ENCODE data around the gene KCNJ5. TPM values are rescaled to one million over a fixed set of nuclear protein-coding genes. Genes with fewer than 3 reads are reported as not detected.
A peak's percentile ranks its signal among the peaks of the same experiment; 100 is the strongest.

The KCNJ5 gene
- total RNA-seq, 3 donors from 2014 or later = 0.14 to 3.9 (median 0.48) TPM

- intact Hi-C loops (cut with DNase I, micrococcal nuclease) = no loop called here
- no peaks in the 10 kb centered on the region for H3K4me1 ChIP-seq (ENCODE audit: low read depth)
- no peak for TF ChIP-seq CTCF (IDR thresholded peaks at IDR 0.05)
- ATAC-seq (no peak), DNase-seq (no peak)
- no peaks in the 10 kb centered on the region for H3K36me3 ChIP-seq (ENCODE audit: low read depth)
- H3K9me3 ChIP-seq = no peaks in the 10 kb centered on the region
- no peak overlapping the region for H3K4me3 ChIP-seq
These were observed 33.8 kb upstream of the KCNJ5 start for GRCh38 chr11:128857341-128857740.

DNA sequence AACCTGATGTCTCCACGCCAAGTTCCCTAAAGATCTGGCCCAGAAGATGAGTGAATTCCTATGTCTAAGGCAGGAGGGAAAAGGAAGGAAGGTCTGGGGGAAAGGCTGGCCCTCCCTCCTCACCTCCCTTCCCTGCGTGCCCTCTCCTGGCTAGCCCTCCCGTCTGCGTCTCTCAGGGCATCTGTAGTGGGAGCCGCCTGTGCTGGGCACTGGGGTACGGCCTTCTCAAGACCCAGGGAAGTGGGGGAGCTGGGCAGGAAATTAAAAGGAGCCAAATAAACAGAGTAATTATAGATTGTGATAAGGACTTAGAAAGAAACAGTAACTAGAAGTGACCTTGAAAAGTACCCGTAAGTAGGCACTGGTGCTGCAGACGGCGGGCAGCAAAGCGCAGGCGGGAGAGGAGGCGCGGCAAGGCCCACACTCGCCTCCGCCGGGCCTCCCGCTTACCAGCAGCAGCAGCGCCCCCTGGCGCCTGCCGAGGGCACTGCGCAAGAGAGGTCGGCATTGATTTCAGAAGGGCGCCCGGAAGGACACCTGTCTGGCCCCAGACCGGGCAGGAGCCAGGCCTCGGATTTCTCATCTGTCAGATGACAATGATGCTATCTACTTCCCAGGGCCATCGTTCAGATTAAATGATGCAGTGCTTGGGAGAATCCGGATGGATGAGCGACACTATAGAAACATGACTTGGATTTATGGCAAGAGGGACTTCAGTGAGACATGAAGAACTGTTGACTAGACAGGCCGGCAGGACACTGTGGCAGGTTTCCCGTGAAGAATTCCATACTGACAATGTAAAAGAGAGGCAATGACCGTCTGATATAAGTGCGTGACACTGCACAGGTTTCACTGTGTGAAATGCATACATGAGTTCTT, 31.4 kb upstream of the KCNJ5 start:
- intact Hi-C loops (cut with DNase I, micrococcal nuclease) = no loop called here
- peak; percentile 94 for ATAC-seq

GRCh38 chr11:128860571-128861361, 30.4 kb upstream of the KCNJ5 start:
- TF ChIP-seq CTCF (IDR thresholded peaks at IDR 0.05) = no peak
- DNase-seq (no peak), ATAC-seq (no peak)
- no peaks in the 10 kb centered on the region for H3K36me3 ChIP-seq (ENCODE audit: low read depth)
- H3K9me3 ChIP-seq = no peaks in the 10 kb centered on the region
- intact Hi-C loops (cut with DNase I, micrococcal nuclease) = no loop called here
- H3K4me3 ChIP-seq = no peak overlapping the region
- H3K4me1 ChIP-seq (ENCODE audit: low read depth) = no peaks in the 10 kb centered on the region

More for the DNA sequence above, 31.4 kb upstream of the KCNJ5 start:
- H3K9me3 ChIP-seq = no peaks in the 10 kb centered on the region
- no peak overlapping the region for H3K4me3 ChIP-seq
- H3K4me1 ChIP-seq (ENCODE audit: low read depth) = no peaks in the 10 kb centered on the region
- peak; percentile 97 for TF ChIP-seq CTCF (IDR thresholded peaks at IDR 0.05)
- peak; percentile 79 to 85 (median 84) for DNase-seq
- no peaks in the 10 kb centered on the region for H3K36me3 ChIP-seq (ENCODE audit: low read depth)

DNA sequence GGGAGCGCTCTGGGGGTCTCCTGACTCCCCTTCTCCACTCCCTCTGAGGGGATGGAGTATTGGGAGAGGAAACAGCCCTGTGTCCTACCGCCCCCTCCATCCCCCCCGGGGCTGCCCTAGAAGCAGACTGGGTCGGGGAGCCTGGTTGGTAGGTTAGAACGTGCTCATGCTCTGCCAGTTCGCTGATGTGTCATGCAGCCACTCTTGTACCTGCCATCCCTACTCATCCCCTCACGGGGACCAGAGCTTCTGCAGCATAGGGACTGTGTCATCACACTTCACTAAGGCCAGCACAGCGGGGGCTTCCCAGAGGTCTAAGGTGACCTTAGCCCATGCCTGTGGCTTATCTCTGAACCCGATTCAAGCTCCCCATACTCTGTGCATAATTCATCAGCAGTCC, 28.8 kb upstream of the KCNJ5 start:
- H3K4me3 ChIP-seq = no peak overlapping the region
- TF ChIP-seq CTCF (IDR thresholded peaks at IDR 0.05) = no peak
- H3K4me1 ChIP-seq (ENCODE audit: low read depth) = no peaks in the 10 kb centered on the region
- DNase-seq = no peak
- intact Hi-C loops (cut with DNase I, micrococcal nuclease) = no loop called here
- ATAC-seq = no peak
- H3K9me3 ChIP-seq = no peaks in the 10 kb centered on the region
- no peaks in the 10 kb centered on the region for H3K36me3 ChIP-seq (ENCODE audit: low read depth)

GRCh38 chr11:128862908-128863660, 28.1 kb upstream of the KCNJ5 start:
- H3K36me3 ChIP-seq (ENCODE audit: low read depth) = no peaks in the 10 kb centered on the region
- no peak for TF ChIP-seq CTCF (IDR thresholded peaks at IDR 0.05)
- DNase-seq = no peak

More at GRCh38 chr11:128862908-128863660, 28.1 kb upstream of the KCNJ5 start:
- no peak for ATAC-seq
- H3K9me3 ChIP-seq = no peaks in the 10 kb centered on the region
- no peaks in the 10 kb centered on the region for H3K4me1 ChIP-seq (ENCODE audit: low read depth)
- no peak overlapping the region for H3K4me3 ChIP-seq
- intact Hi-C loops (cut with DNase I, micrococcal nuclease) = no loop called here

Data from mucosa of descending colon (tissue), 3 donors.